ENCODE measurements around the gene IL32. TPM values are rescaled to one million over a fixed set of nuclear protein-coding genes. Genes with fewer than 3 reads are reported as not detected.

Gene IL32
- total RNA-seq, 1 donor from 2014 or later = 621 TPM

GRCh38 chr16:3038896-3039295, 26.5 kb upstream of the IL32 start:
- no peaks in the 10 kb centered on the region for H3K36me3 ChIP-seq (ENCODE audit: control insufficient read depth, insufficient read depth, low read length)
- H3K27me3 ChIP-seq (ENCODE audit: control insufficient read depth, insufficient read depth, low read length) = peaks cover 57% of the 10 kb centered on the region
- TF ChIP-seq CTCF (IDR thresholded peaks at IDR 0.05; ENCODE audit: insufficient read depth, low read length, poor library complexity, severe bottlenecking) = no peak
- H3K4me3 ChIP-seq (ENCODE audit: low read depth, low read length) = no peak overlapping the region
- no peak for DNase-seq (ENCODE audit: low read depth)

GRCh38 chr16:3042376-3042775, 23.1 kb upstream of the IL32 start:
- H3K4me3 ChIP-seq (ENCODE audit: low read depth, low read length) = no peak overlapping the region

GRCh38 chr16:3044708-3045107, 20.7 kb upstream of the IL32 start:
- H3K27me3 ChIP-seq (ENCODE audit: control insufficient read depth, insufficient read depth, low read length) = peaks cover 46% of the 10 kb centered on the region

More at GRCh38 chr16:3042376-3042775, 23.1 kb upstream of the IL32 start:
- no peak for DNase-seq (ENCODE audit: low read depth)
- TF ChIP-seq CTCF (IDR thresholded peaks at IDR 0.05; ENCODE audit: insufficient read depth, low read length, poor library complexity, severe bottlenecking) = no peak
- Histone ChIP-seq H3K36me3 (ENCODE audit: control insufficient read depth, insufficient read depth, low read length) (no peaks in the 10 kb centered on the region), H3K27me3 (ENCODE audit: control insufficient read depth, insufficient read depth, low read length) (peaks cover 50% of the 10 kb centered on the region)

GRCh38 chr16:3045758-3046640, 19.4 kb upstream of the IL32 start, which contains the start of gene MMP25:
MMP25 (plus strand) TSS chr16:3046561; CDS start chr16:3046918, 357 bp downstream.
- peak within 1 kb of the TSS; percentile 37 for H3K4me3 ChIP-seq (ENCODE audit: low read depth, low read length)
- H3K36me3 ChIP-seq (ENCODE audit: control insufficient read depth, insufficient read depth, low read length) = no peaks in the 10 kb centered on the region
- H3K27me3 ChIP-seq (ENCODE audit: control insufficient read depth, insufficient read depth, low read length) = peaks cover 49% of the 10 kb centered on the region
- no peak for DNase-seq (ENCODE audit: low read depth)
- TF ChIP-seq CTCF (IDR thresholded peaks at IDR 0.05; ENCODE audit: insufficient read depth, low read length, poor library complexity, severe bottlenecking) = no peak

More at GRCh38 chr16:3044708-3045107, 20.7 kb upstream of the IL32 start:
- Histone ChIP-seq H3K4me3 (ENCODE audit: low read depth, low read length) (no peak overlapping the region), H3K36me3 (ENCODE audit: control insufficient read depth, insufficient read depth, low read length) (no peaks in the 10 kb centered on the region)
- no peak for DNase-seq (ENCODE audit: low read depth)
- TF ChIP-seq CTCF (IDR thresholded peaks at IDR 0.05; ENCODE audit: insufficient read depth, low read length, poor library complexity, severe bottlenecking) = no peak

GRCh38 chr16:3046641-3047386, 18.6 kb upstream of the IL32 start:
- DNase-seq (ENCODE audit: low read depth) = no peak
- H3K4me3 ChIP-seq (ENCODE audit: low read depth, low read length) = no peak overlapping the region
- TF ChIP-seq CTCF (IDR thresholded peaks at IDR 0.05; ENCODE audit: insufficient read depth, low read length, poor library complexity, severe bottlenecking) = no peak

More at GRCh38 chr16:3046641-3047386, 18.6 kb upstream of the IL32 start:
- no peaks in the 10 kb centered on the region for H3K36me3 ChIP-seq (ENCODE audit: control insufficient read depth, insufficient read depth, low read length)
- peaks cover 46% of the 10 kb centered on the region for H3K27me3 ChIP-seq (ENCODE audit: control insufficient read depth, insufficient read depth, low read length)

All from kidney epithelial cell (primary cell).